GM19438 (cell line): ENCODE results near the gene LPP.

Experiments
- ATAC-seq: cut with Tn5 transposase; IDR thresholded peaks from one replicate; pipeline ENCODE4 v1.9.1; 2021; ENCODE audit warnings: low read depth; ENCODE audit not compliant: unreplicated experiment

The LPP gene

GRCh38 chr3:188939814-188940572, 786.0 kb downstream of the LPP start:
- no peak for ATAC-seq
